Umbilical cord (tissue), 2 donors: Measurements from ENCODE around the gene FOXA3. TPM values are rescaled to one million over a fixed set of nuclear protein-coding genes. Genes with fewer than 3 reads are reported as not detected.

Source experiments
- DNase-seq: peaks from one replicate; pipeline ENCODE4 v3.0.0-alpha.2; 2015; ENCODE audit warnings: low spot score
- total RNA-seq: library from RNA; depleted of rRNA; stranded (reverse); fragments of >200 nt; gene quantifications from one replicate; pipeline ENCODE4 v1.2.3, GENCODE V29; 2014; ENCODE audit warnings: low replicate concordance; ENCODE audit not compliant: insufficient read depth

FOXA3 gene
- total RNA-seq: not detected

DNA sequence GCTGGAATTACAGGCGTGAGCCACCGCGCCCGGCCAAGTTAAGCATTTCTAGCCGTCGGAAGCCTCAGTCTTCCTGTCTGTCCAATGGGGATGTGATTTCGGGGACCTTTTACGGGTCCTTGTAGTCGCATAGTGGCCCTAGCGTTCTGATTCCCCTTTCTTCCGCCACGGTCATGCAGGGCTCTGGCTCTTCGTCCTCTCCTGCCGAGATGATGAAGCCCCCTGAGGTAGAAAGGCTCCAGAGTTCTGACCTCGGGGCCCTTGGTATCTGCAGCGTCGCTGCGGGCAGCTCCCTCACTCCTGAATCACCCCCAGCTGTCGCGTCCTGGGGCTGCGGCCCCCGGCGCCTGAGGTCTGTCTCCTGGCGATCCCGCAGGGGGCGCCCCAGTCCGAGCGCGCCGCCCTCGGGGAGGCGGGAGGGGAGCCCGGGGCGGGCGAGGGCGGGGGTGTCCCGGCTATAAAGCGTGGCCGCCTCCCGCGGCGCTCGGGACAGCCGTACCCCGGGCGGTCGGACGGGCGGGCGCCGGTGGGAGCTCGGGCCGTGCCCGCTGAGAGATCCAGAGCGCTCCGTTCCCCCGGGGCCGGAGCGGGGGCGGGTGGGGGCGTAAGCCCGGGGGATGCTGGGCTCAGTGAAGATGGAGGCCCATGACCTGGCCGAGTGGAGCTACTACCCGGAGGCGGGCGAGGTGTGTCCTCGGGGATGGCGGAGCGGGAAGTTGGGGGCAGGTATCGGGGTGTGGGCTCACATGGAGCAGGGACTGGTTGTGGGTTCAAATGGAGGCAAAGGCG lies at the start of gene FOXA3:
Gene FOXA3, plus strand, starts transcription at position 487 of the 789 bp plus-strand sequence. Its CDS starts 131 bp downstream, at position 618.
- DNase-seq: no peak

GRCh38 chr19:45814851-45815480 lies 49.2 kb upstream of the FOXA3 start, which contains the start of gene RSPH6A:
Gene RSPH6A, minus strand, starts transcription at chr19:45815308. Its CDS starts 132 bp downstream, at chr19:45815176.
- DNase-seq: no peak

GRCh38 chr19:45815481-45816216 lies 48.5 kb upstream of the FOXA3 start:
- DNase-seq: peak; percentile 66

DNA sequence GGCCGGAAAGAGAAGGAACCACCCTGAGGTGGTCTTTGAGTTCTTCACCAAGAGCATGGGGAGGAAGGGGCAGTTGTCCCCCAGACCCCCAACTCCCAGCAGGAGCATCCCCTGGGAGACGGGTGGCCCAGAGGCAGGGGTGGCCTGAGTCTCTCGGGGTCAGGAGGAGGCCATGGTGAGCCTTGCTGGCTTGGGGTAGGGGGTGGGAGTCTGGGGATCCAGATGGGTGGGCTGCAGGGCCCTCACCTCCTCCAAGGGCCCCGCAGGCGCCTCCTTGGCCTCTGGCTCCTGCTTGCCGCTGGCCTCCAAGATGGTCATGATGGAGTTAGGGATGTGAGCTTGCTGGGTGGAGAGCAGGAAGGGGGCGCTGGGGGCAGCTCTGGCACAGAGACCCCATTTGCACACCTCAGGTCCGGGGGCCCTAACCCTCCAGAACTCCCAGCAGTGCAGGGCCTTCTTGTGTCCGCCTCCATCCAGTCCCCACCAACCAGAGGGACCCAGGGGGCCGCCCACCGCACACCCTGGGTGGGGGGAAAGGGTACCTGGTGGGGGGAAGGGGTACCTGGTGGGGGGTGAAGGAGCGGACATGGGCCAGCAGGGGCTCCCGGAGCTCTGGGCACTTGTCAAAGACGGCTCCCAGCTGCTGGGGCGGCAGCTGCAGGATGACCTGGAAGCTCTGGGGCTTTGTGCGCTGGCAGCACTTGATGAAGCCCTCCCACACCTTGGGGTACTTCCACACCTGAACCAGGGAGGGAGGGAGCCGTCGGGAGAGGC lies 47.7 kb upstream of the FOXA3 start:
- no peak for DNase-seq

DNA sequence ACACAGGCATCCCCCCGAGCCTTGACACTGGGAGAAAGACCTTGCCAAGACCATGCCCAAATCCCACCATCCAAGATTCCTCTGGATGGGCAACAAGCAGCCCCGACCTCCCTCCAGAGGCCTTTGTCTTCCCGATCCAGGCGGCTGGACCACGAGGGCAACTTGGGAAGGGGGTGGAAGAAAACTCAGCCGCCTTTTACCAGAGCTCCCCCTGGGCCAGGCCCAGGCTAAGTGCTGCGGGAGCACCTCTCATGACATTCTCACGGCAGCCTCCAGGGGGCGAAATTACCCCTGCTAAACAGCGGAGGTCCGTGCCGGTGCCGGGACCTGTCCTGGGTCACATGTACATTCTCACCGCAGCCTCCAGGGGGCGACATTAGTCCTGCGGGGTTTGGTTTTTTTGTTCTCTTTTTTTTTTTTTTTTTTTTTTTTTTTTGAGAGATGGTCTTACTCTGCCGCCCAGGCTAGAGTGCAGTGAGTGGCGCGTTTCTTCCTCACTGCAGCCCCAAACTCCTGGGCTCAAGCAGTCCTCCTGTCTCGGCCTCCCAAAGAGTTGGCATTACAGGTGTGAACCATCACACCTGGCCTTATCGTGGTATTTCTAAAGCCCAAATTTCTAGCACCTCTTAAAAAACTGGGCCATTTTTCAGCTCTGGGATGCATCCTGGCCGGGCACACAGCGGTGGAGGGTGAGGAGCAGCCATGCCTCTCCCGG lies 47.0 kb upstream of the FOXA3 start:
- DNase-seq: peak; percentile 94

- DNase-seq: no peak
These were observed 46.3 kb upstream of the FOXA3 start for GRCh38 chr19:45817725-45818301.

DNA sequence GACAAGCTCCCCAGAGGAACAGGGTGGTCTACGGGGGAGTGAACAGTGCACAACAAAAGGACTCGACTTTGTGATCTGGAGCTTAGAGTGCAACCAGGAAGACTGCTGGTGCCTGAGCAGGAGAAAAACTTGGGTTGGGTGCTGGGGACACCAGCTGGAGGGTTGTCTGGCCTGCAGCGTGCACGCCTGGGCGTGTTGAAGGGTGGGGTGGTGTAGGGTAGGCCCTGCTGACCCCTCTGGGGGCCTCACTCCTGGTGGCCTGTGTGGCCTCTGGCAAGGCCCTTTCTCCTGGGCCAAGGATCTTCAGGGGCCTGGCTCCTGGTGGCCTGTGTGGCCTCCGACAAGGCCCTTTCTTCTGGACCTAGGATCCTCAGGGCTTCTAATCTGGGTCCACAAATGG lies 44.4 kb upstream of the FOXA3 start:
- no peak for DNase-seq

- no peak for DNase-seq
These were observed 43.6 kb upstream of the FOXA3 start for GRCh38 chr19:45820413-45821102.

- no peak for DNase-seq
These were observed 43.0 kb upstream of the FOXA3 start for GRCh38 chr19:45821103-45821521.

GRCh38 chr19:45821570-45821969 lies 42.6 kb upstream of the FOXA3 start:
- DNase-seq: no peak

- DNase-seq: no peak
These were observed 41.4 kb upstream of the FOXA3 start for GRCh38 chr19:45822716-45823115.

GRCh38 chr19:45823182-45823581 lies 40.9 kb upstream of the FOXA3 start:
- no peak for DNase-seq

DNA sequence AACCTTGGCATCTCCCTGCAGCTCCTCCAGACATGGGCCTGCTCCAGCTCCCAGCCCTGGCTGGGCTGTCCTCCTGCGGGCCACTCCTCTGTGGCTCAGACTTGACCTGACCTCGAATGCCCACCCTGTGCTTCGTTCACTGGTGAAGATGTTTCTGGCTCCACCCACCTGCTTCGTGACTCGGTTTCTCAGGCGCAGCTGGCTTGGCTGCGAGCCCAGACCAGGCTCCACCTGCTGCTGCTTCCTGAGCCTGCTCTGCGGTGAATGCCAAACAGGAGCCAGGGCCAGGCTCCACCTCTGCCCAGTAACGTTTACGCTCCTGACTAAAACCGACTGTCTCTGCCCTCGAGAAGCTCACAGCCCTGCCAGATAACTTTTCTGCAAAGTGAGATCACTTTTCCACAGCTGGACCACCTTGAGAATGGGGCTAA lies 40.1 kb upstream of the FOXA3 start:
- no peak for DNase-seq

- no peak for DNase-seq
These were observed 39.4 kb upstream of the FOXA3 start for GRCh38 chr19:45824531-45825262.

GRCh38 chr19:45825263-45825605 lies 38.9 kb upstream of the FOXA3 start:
- DNase-seq: no peak

- no peak for DNase-seq
These were observed 37.9 kb upstream of the FOXA3 start for GRCh38 chr19:45825917-45826893.

GRCh38 chr19:45826934-45827333 lies 37.2 kb upstream of the FOXA3 start:
- no peak for DNase-seq
